GM12878 (cell line): ENCODE data around the gene KCNK4. TPM values are rescaled to one million over a fixed set of nuclear protein-coding genes. Genes with fewer than 3 reads are reported as not detected.

Experiments used
- BACH1 ChIP-seq: fragments of 450-650 bp; IDR thresholded peaks from 2 replicates; pipeline ENCODE4 v1.6.1; 2017; ENCODE audit warnings: mild to moderate bottlenecking, borderline replicate concordance
- CHD2 ChIP-seq: IDR thresholded peaks from 2 replicates; pipeline ENCODE4 v1.6.1; 2011; ENCODE audit warnings: low read depth, low read length, improper control_type of control experiment, borderline replicate concordance
- ESRRA ChIP-seq: IDR thresholded peaks from 2 replicates; pipeline ENCODE4 v1.6.1; 2012; ENCODE audit warnings: mild to moderate bottlenecking, low read length, improper control_type of control experiment
- FOXM1 ChIP-seq: IDR thresholded peaks from 2 replicates; pipeline ENCODE4 v1.6.1; 2012; ENCODE audit warnings: low read depth, mild to moderate bottlenecking, inconsistent platforms, low read length, moderate library complexity
- HDAC2 ChIP-seq: fragments of 200-600 bp; sonication (generic); IDR thresholded peaks from 2 replicates; pipeline ENCODE4 v1.6.1; 2017
- IKZF1 ChIP-seq: fragments of 450-650 bp; conservative IDR thresholded peaks from 2 replicates; pipeline ENCODE4 v1.6.1; 2017; ENCODE audit warnings: antibody characterized with exemption, mild to moderate bottlenecking
- KLF5 ChIP-seq: fragments of 450-650 bp; IDR thresholded peaks from 2 replicates; pipeline ENCODE4 v1.6.1; 2014; ENCODE audit warnings: mild to moderate bottlenecking; ENCODE audit not compliant: partially characterized antibody
- NFIC ChIP-seq: IDR thresholded peaks from 2 replicates; pipeline ENCODE4 v1.6.1; 2012; ENCODE audit warnings: low read depth, mild to moderate bottlenecking, inconsistent platforms, low read length, moderate library complexity
- NFXL1 ChIP-seq: fragments of 450-650 bp; IDR thresholded peaks from 2 replicates; pipeline ENCODE4 v1.6.1; 2017; ENCODE audit warnings: antibody characterized with exemption, mild to moderate bottlenecking, borderline replicate concordance
- POLR2AphosphoS5 ChIP-seq: IDR thresholded peaks from 2 replicates; pipeline ENCODE4 v1.6.1; 2011; ENCODE audit warnings: mild to moderate bottlenecking, low read length, inconsistent platforms
- POU2F2 ChIP-seq: IDR thresholded peaks from 3 replicates; pipeline ENCODE4 v1.6.1; 2011; ENCODE audit warnings: low read depth, mild to moderate bottlenecking, low read length, borderline replicate concordance
- RUNX3 ChIP-seq: IDR thresholded peaks from 2 replicates; pipeline ENCODE4 v1.6.1; 2012; ENCODE audit warnings: low read length, inconsistent platforms
- STAT1 ChIP-seq: fragments of 450-650 bp; conservative IDR thresholded peaks from 2 replicates; pipeline ENCODE4 v1.6.1; 2014; ENCODE audit warnings: antibody characterized with exemption, mild to moderate bottlenecking
- ZNF622 ChIP-seq: fragments of 450-650 bp; IDR thresholded peaks from 2 replicates; pipeline ENCODE4 v1.6.1; 2017; ENCODE audit warnings: mild to moderate bottlenecking, inconsistent platforms
- polyA plus RNA-seq, 11 experiments: library from polyadenylated mRNA; depleted of rRNA in 4 of 11; unstranded in 6 of 11; stranded (reverse) in 5 of 11; fragments of >200 nt; fragmentation: Nextera tagmentation in 4 of 11; fragmentation: Illumina TruSeq in 1 of 11; extraction: Ambion mirVana in 4 of 11; extraction: Trizol in 1 of 11; gene quantifications; 1 replicate in 1 of 11; 2 replicates in 10 of 11; pipeline versions ENCODE4 v1.2.1 to v1.2.3, GENCODE V29; 2011 to 2016; ENCODE audit warnings: inconsistent platforms in 2 of 11, missing spikeins in 2 of 11, low read depth in 1 of 11
- total RNA-seq, 4 experiments: library from RNA; depleted of rRNA in 3 of 4; stranded (reverse); fragments of >200 nt in 3 of 4; fragmentation: Illumina TruSeq in 1 of 4; extraction: Trizol in 1 of 4; gene quantifications; 2 replicates each; pipeline versions ENCODE4 v1.2.1 to v1.2.3, GENCODE V29; 2013 to 2021
- TF ChIP-seq, protein P1 (sequence below): IDR thresholded peaks from 2 replicates; pipeline ENCODE4 v1.6.1; 2012; ENCODE audit warnings: low read depth, low read length, improper control_type of control experiment
- TF ChIP-seq, protein P2 (sequence below): fragments of 450-650 bp; conservative IDR thresholded peaks from 2 replicates; pipeline ENCODE4 v1.6.1; 2017; ENCODE audit warnings: mild to moderate bottlenecking, moderate library complexity
- TF ChIP-seq, protein P3 (sequence below): fragments of 450-650 bp; IDR thresholded peaks from 2 replicates; pipeline ENCODE4 v1.6.1; 2017; ENCODE audit warnings: mild to moderate bottlenecking, low read depth, inconsistent platforms; ENCODE audit not compliant: poor library complexity, severe bottlenecking
- TF ChIP-seq, protein P4 (sequence below): fragments of 450-650 bp; IDR thresholded peaks from 2 replicates; pipeline ENCODE4 v1.6.1; 2018; ENCODE audit warnings: mild to moderate bottlenecking, low read depth, moderate library complexity; ENCODE audit not compliant: partially characterized antibody
- TF ChIP-seq, protein P5 (sequence below): fragments of 450-650 bp; IDR thresholded peaks from 2 replicates; pipeline ENCODE4 v1.6.1; 2017; ENCODE audit warnings: mild to moderate bottlenecking
- TF ChIP-seq, protein P6 (sequence below): IDR thresholded peaks from 2 replicates; pipeline ENCODE4 v1.6.1; 2011; ENCODE audit warnings: borderline replicate concordance, low read depth, mild to moderate bottlenecking, moderate library complexity, low read length; ENCODE audit not compliant: insufficient read depth, poor library complexity, severe bottlenecking

The KCNK4 gene
- total and polyA plus RNA-seq, 10 of the 15 experiments (the other 5 are each of a cell fraction or from before 2014, with no cell fraction given): 0.04 TPM; not detected in 9

DNA sequence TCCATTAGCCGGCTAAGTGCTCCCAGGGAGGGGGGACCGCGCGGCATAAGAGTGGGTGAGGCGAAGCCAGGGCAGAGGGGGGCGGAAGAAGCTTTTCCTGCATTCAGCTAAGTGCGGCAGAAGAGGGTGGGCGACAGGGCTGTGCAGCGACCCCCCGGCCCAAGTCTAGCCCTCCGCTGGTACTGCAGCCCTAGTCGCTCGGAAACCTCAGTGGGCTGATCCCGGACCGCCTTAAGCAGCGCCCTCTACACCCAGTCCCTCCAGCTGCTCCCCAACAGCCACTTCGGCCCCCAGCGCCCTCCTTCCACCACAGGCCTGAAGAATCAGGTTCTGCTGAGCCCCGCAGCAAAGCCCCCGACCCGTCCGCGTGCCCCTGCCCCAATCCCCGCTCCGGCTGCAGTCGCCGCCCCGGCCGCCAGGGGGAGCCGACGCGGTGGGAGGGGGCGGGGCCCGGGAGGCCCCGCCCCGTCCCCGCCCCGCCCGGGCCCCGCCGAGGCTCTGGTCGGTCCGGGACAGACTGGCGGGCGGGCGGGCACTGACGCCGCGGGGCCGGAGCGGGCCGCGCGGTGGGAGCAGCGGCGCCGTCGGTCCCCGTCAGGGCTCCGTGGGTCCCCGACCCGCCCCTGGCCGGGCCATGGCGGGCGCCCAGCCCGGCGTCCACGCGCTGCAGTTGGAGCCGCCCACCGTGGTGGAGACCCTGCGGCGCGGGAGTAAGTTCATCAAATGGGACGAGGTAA, 39.9 kb upstream of the KCNK4 start, which contains the start of gene PLCB3 (continued):
- TF ChIP-seq POU2F2: no peak
- TF ChIP-seq, protein P1, sequence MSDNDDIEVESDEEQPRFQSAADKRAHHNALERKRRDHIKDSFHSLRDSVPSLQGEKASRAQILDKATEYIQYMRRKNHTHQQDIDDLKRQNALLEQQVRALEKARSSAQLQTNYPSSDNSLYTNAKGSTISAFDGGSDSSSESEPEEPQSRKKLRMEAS: no peak
- TF ChIP-seq HDAC2: no peak
- peak; percentile 42; the same call in 1 of the 2 replicates for TF ChIP-seq BACH1
- no peak for TF ChIP-seq CHD2
- no peak for TF ChIP-seq KLF5
- no peak for TF ChIP-seq FOXM1
- TF ChIP-seq STAT1: no peak
- no peak for TF ChIP-seq POLR2AphosphoS5
- TF ChIP-seq, protein P2, sequence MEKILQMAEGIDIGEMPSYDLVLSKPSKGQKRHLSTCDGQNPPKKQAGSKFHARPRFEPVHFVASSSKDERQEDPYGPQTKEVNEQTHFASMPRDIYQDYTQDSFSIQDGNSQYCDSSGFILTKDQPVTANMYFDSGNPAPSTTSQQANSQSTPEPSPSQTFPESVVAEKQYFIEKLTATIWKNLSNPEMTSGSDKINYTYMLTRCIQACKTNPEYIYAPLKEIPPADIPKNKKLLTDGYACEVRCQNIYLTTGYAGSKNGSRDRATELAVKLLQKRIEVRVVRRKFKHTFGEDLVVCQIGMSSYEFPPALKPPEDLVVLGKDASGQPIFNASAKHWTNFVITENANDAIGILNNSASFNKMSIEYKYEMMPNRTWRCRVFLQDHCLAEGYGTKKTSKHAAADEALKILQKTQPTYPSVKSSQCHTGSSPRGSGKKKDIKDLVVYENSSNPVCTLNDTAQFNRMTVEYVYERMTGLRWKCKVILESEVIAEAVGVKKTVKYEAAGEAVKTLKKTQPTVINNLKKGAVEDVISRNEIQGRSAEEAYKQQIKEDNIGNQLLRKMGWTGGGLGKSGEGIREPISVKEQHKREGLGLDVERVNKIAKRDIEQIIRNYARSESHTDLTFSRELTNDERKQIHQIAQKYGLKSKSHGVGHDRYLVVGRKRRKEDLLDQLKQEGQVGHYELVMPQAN: 0 out of 2 replicates have a peak, but pooled peaks have one; percentile 56
- TF ChIP-seq, protein P3, sequence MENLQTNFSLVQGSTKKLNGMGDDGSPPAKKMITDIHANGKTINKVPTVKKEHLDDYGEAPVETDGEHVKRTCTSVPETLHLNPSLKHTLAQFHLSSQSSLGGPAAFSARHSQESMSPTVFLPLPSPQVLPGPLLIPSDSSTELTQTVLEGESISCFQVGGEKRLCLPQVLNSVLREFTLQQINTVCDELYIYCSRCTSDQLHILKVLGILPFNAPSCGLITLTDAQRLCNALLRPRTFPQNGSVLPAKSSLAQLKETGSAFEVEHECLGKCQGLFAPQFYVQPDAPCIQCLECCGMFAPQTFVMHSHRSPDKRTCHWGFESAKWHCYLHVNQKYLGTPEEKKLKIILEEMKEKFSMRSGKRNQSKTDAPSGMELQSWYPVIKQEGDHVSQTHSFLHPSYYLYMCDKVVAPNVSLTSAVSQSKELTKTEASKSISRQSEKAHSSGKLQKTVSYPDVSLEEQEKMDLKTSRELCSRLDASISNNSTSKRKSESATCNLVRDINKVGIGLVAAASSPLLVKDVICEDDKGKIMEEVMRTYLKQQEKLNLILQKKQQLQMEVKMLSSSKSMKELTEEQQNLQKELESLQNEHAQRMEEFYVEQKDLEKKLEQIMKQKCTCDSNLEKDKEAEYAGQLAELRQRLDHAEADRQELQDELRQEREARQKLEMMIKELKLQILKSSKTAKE: no peak
- no peak for TF ChIP-seq RUNX3
- peak; percentile 29 for TF ChIP-seq IKZF1
- TF ChIP-seq, protein P4, sequence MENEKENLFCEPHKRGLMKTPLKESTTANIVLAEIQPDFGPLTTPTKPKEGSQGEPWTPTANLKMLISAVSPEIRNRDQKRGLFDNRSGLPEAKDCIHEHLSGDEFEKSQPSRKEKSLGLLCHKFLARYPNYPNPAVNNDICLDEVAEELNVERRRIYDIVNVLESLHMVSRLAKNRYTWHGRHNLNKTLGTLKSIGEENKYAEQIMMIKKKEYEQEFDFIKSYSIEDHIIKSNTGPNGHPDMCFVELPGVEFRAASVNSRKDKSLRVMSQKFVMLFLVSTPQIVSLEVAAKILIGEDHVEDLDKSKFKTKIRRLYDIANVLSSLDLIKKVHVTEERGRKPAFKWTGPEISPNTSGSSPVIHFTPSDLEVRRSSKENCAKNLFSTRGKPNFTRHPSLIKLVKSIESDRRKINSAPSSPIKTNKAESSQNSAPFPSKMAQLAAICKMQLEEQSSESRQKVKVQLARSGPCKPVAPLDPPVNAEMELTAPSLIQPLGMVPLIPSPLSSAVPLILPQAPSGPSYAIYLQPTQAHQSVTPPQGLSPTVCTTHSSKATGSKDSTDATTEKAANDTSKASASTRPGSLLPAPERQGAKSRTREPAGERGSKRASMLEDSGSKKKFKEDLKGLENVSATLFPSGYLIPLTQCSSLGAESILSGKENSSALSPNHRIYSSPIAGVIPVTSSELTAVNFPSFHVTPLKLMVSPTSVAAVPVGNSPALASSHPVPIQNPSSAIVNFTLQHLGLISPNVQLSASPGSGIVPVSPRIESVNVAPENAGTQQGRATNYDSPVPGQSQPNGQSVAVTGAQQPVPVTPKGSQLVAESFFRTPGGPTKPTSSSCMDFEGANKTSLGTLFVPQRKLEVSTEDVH: no peak
- no peak for TF ChIP-seq NFIC
- TF ChIP-seq ZNF622: no peak
- TF ChIP-seq, protein P5, sequence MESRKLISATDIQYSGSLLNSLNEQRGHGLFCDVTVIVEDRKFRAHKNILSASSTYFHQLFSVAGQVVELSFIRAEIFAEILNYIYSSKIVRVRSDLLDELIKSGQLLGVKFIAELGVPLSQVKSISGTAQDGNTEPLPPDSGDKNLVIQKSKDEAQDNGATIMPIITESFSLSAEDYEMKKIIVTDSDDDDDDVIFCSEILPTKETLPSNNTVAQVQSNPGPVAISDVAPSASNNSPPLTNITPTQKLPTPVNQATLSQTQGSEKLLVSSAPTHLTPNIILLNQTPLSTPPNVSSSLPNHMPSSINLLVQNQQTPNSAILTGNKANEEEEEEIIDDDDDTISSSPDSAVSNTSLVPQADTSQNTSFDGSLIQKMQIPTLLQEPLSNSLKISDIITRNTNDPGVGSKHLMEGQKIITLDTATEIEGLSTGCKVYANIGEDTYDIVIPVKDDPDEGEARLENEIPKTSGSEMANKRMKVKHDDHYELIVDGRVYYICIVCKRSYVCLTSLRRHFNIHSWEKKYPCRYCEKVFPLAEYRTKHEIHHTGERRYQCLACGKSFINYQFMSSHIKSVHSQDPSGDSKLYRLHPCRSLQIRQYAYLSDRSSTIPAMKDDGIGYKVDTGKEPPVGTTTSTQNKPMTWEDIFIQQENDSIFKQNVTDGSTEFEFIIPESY: no peak
- TF ChIP-seq, protein P6, sequence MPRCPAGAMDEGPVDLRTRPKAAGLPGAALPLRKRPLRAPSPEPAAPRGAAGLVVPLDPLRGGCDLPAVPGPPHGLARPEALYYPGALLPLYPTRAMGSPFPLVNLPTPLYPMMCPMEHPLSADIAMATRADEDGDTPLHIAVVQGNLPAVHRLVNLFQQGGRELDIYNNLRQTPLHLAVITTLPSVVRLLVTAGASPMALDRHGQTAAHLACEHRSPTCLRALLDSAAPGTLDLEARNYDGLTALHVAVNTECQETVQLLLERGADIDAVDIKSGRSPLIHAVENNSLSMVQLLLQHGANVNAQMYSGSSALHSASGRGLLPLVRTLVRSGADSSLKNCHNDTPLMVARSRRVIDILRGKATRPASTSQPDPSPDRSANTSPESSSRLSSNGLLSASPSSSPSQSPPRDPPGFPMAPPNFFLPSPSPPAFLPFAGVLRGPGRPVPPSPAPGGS: no peak
- TF ChIP-seq ESRRA: no peak
- no peak for TF ChIP-seq NFXL1
